NCI-H1417 (cell line): Measurements from ENCODE around the gene RPL36.

Experiments
- DNase-seq, 3 experiments: peaks; one replicate each; lab custom pipeline; 2025; lab: John Stamatoyannopoulos, UW

Gene RPL36

DNA sequence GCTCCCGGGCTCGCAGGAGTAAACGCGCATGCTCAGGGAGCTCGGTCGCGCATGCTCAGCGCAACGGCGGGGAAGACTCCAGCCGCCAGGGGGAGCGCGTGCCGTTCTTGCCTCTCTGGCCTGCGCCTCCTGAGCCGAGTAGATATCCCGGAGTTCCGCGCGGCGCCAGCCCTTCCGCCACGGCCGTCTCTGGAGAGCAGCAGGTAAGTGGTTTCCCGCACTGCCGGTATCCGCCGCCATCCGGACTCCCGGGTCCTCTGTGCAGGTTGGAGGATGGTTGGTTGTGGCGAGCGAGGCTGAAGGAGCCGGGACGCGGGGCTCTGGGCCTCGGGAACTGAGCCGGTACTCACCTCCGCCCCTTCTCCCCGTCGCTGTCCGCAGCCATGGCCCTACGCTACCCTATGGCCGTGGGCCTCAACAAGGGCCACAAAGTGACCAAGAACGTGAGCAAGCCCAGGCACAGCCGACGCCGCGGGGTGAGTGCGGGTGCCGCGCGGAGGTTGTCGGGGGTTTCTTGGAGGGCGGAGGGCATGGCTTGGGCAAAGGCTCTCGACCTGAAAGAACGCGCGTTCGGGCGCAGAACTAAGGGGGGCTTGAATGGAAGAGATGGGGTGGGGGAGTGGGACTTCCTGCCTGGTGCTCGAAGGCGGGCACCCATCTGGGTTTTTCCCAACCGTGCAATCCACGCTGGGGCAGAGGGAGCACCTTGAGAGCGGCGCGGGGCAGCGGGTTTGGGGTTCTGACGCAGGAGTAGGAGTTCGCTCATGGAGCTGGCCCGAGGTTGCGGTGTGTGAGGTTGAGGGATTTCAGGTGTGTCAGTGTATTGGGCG lies at the start of gene RPL36:
RPL36 (plus strand) TSS at position 171 of the 830 bp plus-strand sequence; CDS start at position 384, 213 bp downstream.
- peak; percentile 92 to 99 (median 97) for DNase-seq

DNA sequence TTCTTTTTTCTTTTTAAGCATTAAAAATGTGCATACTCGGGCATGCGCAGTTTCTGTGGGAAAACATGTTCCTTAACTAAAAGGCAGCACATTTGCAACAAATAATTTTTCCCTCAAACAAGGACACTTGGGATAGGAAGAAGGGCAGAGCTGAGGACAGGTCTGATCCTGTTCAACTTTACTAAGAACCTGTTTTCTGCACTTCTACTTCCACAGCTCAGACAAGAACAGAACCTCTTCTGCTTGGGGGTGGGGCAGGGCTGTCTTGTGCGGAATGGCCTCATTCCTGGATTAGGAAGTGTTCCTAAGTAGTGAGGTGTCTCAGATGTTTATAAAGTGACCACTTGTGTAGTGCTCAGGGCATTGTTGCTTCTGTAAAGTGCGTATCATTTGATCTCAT lies 48.9 kb upstream of the RPL36 start:
- no peak for DNase-seq

DNA sequence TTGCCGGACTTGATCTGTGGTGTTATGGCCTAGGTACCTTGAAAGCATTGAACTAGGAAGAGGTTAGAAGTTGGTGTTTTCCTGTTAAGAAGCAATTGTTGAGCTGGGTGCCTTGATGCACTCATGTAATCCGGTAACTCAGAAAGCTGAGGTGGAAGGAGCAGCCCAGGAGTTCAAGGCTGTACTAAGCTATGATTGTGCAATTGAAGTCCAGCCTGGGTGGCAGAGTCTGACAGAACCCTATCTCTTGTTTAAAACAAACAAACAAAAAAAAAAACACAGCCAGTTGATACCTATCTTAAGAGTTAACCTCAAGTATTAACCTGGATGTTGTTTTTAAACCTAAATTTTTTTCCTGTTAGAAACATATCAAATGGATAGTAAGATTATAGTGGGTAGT lies 47.9 kb upstream of the RPL36 start:
- DNase-seq: no peak

DNA sequence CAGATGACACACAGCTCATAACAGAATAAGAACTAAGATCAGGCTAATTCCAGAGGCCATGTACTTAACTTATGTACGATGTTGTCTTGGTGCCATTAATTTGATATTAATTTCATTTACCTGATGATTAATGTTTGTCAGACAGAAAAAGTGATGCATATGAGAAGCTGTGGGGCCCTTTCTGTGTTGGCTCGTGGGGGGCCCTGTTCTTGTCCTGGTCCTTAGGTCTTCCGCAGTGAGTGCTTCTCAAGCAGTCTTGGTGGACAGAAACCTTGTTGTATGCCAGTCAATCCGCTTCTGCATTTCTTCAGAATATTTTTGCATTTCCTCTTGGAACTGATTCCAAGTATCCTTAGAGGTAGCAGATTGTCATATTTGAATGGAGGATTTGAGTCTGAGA lies 47.0 kb upstream of the RPL36 start:
- no peak for DNase-seq

DNA sequence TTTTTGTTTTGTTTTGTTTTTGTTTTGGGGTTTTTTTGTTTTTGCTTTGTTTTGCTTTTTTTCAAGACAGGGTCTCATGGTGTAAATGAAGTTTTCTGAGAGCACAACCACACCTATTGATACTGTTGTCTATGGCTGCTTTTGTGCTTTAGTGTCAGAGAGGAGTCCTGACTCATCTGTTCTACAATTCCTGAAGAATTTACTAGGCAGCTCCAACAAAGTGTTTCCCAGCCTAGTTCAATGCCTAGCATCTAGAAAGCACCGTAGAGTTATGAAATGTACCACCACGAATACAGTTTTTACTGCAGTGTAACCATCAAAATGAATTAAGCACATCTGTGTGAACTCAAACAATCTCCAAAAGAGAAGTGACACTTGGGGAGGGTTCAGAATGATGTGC lies 46.1 kb upstream of the RPL36 start:
- no peak for DNase-seq

DNA sequence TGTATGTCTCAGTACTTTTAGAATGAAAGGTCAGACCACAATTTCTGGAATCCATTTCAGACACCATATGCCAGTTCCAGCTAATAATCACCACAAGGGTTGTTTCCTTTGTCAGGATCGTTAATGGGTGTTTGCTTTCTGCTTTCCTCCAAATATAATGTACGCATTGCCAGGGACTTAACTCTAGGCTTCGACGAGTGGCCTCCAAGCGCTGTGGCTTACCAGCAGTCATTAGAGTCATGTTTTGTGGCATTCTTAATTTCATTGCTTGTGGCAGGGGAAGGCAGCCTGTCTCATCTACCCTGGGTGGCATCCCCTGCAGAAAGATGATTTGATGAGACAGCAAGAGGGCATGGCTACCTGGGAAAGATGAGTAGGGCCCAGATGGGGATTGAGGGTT lies 44.7 kb upstream of the RPL36 start:
- DNase-seq: peak in 2 of 3 experiments; percentile 50 to 86

DNA sequence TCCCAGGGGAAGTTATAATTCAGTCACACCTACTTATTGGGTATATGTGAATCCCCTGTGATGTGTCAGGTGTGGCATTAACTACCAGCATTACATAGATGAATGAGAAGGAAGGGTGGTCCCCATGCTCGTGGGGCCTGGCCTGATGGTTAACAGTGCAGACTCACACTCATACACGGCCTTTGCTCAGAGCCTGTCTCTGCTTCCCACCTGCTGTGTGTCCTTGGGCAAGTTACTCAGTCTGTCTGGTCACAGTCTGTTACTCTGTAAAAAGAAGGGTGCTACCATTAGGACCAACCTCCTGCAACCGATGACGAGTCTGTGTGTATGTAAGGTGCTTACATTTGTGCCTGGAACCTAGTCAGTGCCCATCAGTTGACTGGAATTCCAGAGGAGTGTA lies 43.4 kb upstream of the RPL36 start:
- DNase-seq: no peak

DNA sequence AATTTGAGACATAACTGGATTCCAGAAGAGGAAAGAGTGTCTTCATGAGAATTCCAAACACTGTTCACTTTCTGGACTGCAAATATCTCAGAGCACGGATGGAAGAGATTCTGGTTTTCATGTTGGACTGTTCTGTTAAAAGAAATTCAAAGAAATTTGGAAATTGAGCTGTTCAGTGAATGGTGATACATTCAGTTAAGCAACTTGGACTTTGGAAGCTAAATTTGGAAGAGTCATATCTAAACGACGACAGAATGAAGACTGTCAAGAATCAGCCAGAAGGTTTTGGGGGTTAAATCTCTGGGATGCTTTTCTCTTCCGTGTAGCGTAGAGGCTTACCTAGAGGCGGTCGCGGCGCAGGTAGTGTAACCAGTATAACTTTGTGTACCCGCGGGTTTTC lies 41.6 kb upstream of the RPL36 start:
- DNase-seq: no peak

DNA sequence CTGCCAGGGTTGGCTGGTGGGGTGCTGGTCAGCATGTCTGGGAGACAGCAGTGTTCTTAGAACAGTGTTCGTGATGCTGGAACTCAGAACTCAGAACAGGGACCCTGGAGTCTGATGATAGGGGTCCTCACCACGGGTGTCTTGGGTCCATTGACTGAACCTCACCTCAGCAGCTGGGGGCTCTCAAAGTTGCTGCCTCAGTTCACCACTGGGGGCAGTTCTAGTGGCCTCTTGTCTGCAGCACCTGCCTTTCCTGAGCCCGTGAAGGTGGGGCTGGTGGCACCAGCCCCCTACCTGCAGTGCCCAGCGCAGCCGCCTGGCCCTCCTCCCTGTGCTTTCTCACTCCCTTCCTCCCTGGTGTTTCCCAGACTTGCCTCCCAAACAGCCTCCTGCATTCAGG lies 38.7 kb upstream of the RPL36 start:
- DNase-seq: no peak

DNA sequence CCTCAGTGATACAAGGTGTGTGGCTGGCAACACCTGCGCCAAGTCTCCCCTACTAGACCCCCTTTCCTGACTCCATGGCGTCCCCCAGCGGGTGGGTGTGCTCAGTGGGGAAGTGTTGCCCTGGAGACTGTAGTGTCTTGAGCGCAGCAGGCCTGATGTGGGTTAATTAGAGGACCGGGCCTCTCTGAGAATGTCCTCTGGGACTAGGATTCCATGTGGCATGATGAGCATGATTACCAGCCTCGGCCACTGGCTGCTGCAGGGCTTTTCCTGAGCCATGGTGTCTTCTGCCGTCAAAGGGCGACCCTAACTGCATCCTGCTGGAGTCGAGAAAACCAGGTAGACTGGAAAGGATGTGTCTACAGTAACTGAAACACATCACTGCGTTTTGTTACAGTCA lies 37.8 kb upstream of the RPL36 start:
- no peak for DNase-seq

DNA sequence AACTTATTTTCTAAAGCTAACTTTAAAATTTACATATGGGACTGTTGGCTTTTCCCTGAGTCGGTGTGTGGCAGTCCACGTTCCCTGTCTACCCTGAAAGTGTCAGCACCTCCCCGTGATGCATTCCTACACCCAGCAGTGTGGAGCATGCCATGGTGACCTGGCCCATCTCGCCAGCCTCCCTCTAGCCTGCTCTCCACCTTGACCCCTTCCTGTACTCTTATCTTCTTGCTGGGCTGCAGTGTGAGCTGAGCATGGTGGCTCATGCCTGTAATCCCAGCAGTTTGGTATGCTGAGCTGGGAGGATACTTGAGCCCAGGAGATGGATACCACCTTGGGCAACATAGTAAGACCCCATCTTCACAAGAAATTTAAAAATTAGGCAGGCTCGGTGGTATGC lies 35.2 kb upstream of the RPL36 start:
- DNase-seq: no peak

DNA sequence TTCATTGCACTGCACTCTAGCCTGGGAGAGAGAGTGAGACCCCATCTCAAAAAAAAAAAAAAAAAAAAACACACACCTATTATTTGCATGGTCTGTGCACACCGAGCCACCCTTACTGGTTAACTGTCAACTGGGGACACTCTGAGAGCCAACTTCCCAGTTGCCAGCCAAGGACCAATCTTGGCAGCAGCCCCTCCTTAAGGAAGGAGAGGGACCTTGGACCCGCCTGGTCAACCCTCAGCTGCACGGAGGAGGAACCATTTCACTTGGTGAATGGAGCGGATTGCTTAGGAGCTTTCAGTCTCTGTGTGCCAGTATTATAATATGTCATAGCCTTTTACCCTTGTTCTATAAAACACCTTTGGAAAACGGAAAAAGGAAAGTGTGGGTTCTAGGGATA lies 34.7 kb upstream of the RPL36 start:
- no peak for DNase-seq

DNA sequence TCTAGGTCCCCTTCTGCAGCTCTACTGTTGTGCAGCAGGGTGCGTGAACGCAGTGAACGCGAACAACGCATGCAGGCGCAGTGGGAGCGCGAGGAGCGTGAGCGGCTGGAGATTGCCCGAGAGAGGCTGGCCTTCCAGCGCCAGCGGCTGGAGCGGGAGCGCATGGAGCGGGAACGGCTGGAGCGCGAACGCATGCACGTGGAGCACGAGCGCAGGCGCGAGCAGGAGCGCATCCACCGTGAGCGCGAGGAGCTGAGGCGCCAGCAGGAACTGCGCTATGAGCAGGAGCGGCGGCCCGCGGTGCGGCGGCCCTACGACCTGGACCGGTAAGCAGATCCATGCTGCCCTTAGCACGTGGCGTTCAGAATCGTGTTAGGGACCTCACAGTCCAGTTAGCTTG lies 28.6 kb upstream of the RPL36 start:
- DNase-seq: no peak

DNA sequence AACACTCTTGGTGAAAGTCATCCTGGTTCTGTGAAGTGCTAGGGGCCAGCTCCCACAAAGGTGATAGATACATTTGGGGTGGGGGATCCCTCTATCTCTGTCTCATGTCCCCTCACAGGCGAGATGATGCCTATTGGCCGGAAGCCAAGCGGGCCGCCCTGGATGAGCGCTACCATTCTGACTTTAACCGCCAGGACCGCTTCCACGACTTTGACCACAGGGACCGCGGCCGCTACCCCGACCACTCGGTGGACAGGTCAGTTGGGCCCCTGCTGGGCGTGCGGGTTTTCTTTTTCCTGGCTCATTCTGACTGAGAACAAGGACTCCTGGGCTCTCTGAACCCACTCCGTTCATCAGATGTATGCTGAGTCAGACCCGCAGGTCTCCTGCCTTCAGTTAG lies 26.2 kb upstream of the RPL36 start:
- DNase-seq: no peak

DNA sequence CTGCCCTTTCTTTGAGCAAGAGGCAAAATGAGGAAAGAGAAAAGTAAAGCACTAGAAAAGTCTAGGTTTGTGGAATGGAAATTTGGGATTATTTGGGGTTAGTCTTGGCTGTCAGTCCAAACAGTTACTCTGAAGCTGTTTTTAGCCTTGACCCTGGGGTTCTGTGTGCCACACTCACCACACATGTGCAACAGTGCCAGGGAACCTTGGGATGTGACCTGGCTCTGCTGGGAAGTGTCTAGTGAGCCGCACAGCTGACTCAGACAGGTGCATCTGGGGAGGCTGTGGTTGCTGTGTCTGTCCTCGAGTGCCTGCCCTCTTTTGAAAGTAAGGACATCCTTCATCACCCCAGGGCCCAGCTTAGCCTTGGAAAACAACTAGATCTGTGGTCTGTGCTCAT lies 25.6 kb upstream of the RPL36 start:
- DNase-seq: no peak

DNA sequence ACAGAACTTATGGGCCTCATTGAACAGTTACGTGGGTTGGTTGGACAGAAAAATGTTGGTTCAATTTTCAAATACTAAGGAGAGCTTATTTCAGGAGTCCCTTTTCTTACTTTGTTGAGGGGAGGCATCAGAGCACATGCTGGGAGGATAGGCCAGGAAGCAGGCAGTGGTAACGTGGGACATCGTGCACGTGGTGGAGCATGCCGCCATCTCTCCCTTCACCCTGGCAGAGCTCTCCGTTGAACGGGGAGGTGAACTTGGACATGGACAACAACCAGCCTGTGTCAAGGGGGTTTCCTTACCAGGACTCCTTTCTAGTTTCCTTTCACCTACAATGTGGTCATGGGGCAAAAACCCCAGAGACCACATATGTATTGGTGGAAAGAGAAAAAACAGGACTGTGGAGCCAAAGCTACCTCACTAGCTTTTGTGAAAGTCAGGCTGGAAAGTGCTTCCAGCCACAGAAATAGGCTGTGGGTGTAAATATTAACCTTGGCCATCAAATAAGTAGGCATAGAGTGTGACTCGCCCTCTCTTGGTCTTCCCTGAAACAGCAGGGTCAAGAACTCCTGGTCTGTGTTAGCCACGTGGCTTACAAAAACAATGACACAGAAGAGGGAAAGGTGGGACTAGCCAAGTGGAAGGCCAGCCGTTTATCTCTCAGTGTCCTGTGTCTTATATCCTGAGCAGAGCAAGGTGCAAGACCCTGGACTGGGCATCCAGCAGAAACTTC lies 24.1 kb upstream of the RPL36 start:
- no peak for DNase-seq

DNA sequence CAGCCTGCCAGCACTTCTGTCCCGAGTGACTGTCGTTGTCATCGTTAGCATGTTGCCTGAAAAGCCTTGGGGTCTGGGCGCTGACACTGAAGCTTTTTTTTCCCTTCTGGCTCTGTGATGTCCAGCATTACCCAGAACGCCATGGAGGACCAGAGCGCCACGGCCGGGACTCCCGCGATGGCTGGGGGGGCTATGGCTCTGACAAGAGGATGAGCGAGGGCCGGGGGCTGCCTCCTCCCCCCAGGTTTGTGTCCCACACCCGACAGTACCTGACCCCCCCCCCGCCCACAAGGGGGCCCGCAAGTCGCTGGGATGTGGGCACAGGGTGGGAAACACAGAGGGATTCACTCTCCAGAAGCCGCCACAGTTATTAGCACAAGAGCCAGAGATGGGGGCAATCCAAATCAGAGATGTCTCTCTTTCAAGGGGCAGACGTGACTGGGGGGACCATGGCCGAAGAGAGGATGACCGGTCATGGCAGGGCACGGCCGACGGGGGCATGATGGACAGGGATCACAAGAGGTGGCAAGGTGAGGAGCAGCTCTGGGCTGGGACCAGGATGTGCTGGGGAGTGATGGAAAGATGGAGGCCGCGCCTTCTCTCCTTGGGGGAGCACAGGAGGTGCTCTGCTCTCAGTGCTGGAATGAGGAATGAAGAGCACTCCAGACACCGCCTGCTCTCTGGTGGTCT lies 23.0 kb upstream of the RPL36 start:
- no peak for DNase-seq

DNA sequence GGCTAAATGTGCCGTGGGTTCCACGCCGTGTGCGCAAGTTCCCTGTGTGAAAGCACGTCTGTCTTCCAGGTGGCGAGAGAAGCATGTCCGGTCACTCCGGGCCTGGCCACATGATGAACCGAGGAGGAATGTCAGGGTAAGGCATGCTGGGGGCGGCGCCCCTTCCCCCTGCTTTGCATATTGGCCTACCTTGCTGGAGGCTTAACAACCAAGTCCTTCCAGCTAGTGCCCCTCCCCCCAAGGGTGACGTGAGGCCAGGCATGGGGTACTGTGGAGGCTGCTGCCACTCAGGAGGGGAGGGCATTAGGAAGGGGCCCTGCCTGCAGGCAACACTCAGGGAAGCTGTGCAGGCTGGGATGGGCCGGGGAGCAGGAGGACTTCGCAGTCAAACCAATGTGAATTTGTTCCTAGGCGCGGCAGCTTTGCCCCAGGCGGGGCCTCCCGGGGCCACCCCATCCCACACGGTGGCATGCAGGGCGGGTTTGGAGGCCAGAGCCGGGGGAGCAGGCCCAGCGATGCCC lies 22.3 kb upstream of the RPL36 start:
- DNase-seq: no peak

DNA sequence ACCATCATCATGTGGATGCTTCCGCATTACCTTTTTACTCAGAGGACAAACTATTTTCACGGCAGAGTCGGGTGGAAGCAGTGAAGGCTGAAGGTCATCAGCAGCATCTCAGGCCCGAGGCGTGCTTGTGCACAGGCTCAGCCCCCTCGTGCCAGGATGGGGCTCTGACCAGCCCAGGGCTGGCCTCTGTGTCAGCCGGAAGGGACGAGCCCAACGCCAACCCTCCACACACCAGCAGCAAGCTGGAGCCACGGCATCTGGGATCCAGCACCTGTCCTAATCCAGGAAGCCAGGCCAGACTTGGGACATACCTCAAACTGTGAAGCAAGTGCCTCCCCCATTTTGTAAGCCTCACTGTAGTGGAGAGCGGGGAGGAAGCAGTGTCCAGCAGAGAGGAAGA lies 20.9 kb upstream of the RPL36 start:
- DNase-seq: no peak

DNA sequence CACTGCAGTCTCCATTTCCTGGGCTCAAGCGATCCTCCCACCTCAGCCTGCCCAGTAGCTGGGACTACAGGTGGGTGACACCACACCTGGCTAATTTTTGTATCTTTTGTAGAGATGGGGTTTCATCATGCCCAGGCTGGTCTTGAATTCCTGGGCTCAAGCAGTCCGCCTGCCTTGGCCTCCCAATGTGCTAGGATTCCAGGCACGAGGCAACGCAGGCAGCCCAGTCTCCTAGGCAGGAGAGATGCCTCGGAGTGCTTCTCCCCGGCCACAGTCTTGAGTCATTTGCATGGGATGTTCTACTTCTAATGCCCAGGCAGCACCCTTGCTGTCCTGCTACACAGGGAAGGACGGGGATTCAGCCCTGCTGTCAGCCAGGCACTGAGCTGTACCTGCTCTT lies 18.5 kb upstream of the RPL36 start:
- DNase-seq: no peak

DNA sequence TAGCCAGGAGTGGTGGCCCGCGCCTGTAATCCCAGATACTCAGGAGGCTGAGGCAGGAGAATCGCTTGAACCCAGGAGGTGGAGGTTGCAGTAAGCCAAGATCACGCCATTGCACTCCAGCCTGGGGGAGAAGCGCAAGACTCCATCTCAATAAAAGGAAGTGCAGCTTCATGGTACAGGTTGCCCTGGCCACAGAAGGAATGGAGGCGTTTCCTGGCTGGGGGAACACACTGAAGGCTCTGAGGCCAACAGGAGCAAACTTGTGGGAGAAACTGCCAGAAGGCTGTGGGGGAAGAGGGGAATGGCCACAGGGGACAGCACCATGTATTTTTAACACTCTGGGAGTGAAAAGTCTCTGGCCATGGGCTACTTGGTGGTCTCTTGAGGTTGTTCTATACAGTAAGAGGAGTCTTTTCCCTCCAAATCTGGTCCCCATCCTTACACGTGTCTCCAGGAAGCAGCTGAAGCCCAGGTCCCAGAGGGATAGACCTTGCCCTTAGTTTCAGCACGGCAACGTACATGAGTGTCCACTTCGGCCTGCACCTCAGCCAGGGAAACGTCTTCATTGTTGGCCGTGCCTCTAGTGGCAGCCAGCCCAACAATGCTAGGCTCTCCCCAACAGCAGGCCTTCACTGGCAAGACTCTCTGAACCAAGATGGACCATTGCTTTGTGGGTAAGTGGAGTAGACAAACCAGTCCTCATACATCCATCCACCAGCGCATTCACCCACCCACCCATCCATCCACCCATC lies 17.2 kb upstream of the RPL36 start:
- no peak for DNase-seq

DNA sequence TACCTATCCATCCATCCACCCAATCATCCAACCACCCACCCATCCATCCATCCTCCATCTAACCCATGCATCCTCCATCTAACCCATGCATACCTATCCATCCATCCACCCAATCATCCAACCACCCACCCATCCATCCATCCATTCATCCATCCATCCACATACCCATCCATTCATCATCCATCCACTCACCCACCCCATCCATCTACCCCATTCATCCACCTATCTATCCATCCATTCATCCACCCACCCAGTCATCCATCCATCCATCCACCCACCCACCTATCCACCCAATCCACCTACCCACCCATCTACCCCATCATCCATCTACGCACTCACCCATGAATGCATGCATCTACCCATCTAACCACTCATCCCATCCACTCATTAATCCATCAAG lies 16.3 kb upstream of the RPL36 start:
- DNase-seq: no peak
